DOHH2 (cell line): Measurements from ENCODE around the gene FAM9C.

Experiments used
- CTCF ChIP-seq: fragments of 200-600 bp; sonication (generic); IDR thresholded peaks from one replicate; pipeline ENCODE4 v1.5.1; 2014; ENCODE audit warnings: antibody characterized with exemption, mild to moderate bottlenecking, low read depth, low read length; ENCODE audit not compliant: poor library complexity, severe bottlenecking
- EZH2phosphoT487 ChIP-seq: fragments of 200-600 bp; sonication (generic); IDR thresholded peaks from 2 replicates; pipeline ENCODE4 v1.6.1; 2017; ENCODE audit warnings: borderline replicate concordance, mild to moderate bottlenecking, antibody characterized with exemption, low read length, moderate library complexity, mixed read lengths

GRCh38 chrX:13033193-13033592 lies 11.2 kb downstream of the FAM9C start:
- no peak for TF ChIP-seq CTCF
- TF ChIP-seq EZH2phosphoT487 = no peak
